DND-41 (cell line): ENCODE data around the gene MALL.

Experiments used
- ATAC-seq: fragments of 200-7000 bp; cut with Tn5 transposase; 3 replicates; pipeline ENCODE4 v1.9.1; 2021; ENCODE audit warnings: low read depth; ENCODE audit not compliant: insufficient read depth
- DNase-seq: peaks from one replicate; pipeline ENCODE4 v3.0.0-alpha.2; 2020
- H2AFZ ChIP-seq: 2 replicates; pipeline ENCODE4 v1.6.0; 2012; ENCODE audit warnings: low read depth, low read length
- H3K27ac ChIP-seq: 2 replicates; pipeline ENCODE4 v1.5.1; 2012; ENCODE audit warnings: low read length, inconsistent platforms
- H3K27me3 ChIP-seq: fragments of 200-600 bp; sonication (generic); 2 replicates; pipeline ENCODE4 v1.6.0; 2012; ENCODE audit warnings: low read length, mild to moderate bottlenecking, inconsistent platforms; ENCODE audit not compliant: insufficient read depth, poor library complexity
- H3K36me3 ChIP-seq: 2 replicates; pipeline ENCODE4 v1.5.1; 2012; ENCODE audit warnings: low read length, inconsistent platforms; ENCODE audit not compliant: insufficient read depth
- H3K4me1 ChIP-seq: 2 replicates; pipeline ENCODE4 v1.5.1; 2012; ENCODE audit warnings: mild to moderate bottlenecking, low read length; ENCODE audit not compliant: insufficient read depth
- H3K4me2 ChIP-seq: 2 replicates; pipeline ENCODE4 v1.6.0; 2012; ENCODE audit warnings: mild to moderate bottlenecking, moderate library complexity, low read length, inconsistent platforms; ENCODE audit not compliant: insufficient read depth
- H3K4me3 ChIP-seq, 2 experiments: fragments of 200-600 bp in 1 of 2; shearing (Covaris generic) in 1 of 2; 2 replicates each; pipeline ENCODE4 v1.5.1; 2012 to 2016; ENCODE audit warnings: inconsistent platforms in 2 of 2, low read length in 2 of 2, mild to moderate bottlenecking in 2 of 2, low read depth in 1 of 2, moderate library complexity in 1 of 2
- H3K79me2 ChIP-seq: 2 replicates; pipeline ENCODE4 v1.6.0; 2012; ENCODE audit warnings: low read length, inconsistent platforms; ENCODE audit not compliant: insufficient read depth
- H3K9ac ChIP-seq: 2 replicates; pipeline ENCODE4 v1.6.0; 2012; ENCODE audit warnings: low read depth, mild to moderate bottlenecking, inconsistent platforms, low read length, moderate library complexity
- H3K9me3 ChIP-seq: 2 replicates; pipeline ENCODE4 v1.5.1; 2012; ENCODE audit warnings: low read length, moderate library complexity, mild to moderate bottlenecking, inconsistent platforms; ENCODE audit not compliant: insufficient read depth, severe bottlenecking
- H4K20me1 ChIP-seq: 2 replicates; pipeline ENCODE4 v1.6.0; 2012; ENCODE audit warnings: low read length; ENCODE audit not compliant: insufficient read depth
- CTCF ChIP-seq: IDR thresholded peaks from 2 replicates; pipeline ENCODE4 v1.5.1; 2012; ENCODE audit warnings: borderline replicate concordance, low read length, moderate library complexity, mild to moderate bottlenecking; ENCODE audit not compliant: poor library complexity, severe bottlenecking; ENCODE audit errors: extremely low read depth
- EZH2 ChIP-seq: IDR thresholded peaks from 3 replicates; pipeline ENCODE4 v1.6.1; 2012; ENCODE audit warnings: borderline replicate concordance, low read depth, mild to moderate bottlenecking, moderate library complexity, low read length, inconsistent platforms; ENCODE audit not compliant: severe bottlenecking

MALL gene

DNA sequence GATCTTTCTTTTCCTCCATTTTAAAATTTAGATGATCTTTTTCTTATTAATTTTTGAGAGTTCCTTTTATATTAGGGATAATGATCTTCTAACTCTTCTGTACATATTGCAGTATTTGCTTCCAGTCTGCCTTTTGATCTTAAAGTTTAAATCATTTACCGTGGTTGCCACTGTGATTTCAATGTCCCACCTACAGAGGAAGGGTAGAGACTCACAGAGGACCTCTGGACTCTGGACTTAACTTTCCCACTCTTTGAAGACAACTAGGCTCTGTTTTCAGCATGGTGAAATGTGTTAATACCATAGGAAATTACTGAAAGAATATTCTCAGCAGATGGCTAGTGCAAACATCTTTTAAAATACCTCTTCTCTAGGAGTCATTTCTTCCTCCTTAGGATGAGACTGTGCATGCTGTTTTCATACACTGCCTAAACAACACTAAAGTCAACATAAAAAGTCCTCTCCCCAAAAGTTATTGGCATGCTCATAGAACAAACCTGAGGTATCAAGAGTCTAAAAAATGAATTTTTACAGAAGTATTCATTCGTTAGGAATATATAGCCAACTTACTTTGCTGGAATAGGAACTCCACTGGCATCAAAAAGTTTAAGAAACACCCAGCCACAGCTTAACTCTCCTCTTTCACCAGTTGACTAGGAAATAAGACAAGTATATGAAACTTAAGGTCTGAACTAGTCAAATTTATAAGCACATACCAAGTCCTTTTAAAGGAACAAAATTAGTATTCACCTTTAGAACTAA lies 30.7 kb upstream of the MALL start:
- H3K9ac ChIP-seq, result no peak overlapping the region
- no peak for ATAC-seq
- no peak for DNase-seq

GRCh38 chr2:110143982-110144381 lies 28.4 kb upstream of the MALL start:
- H3K27me3 ChIP-seq, result no peaks in the 10 kb centered on the region
- H4K20me1 ChIP-seq, result no peaks in the 10 kb centered on the region
- no peaks in the 10 kb centered on the region for H3K9me3 ChIP-seq
- H3K4me2 ChIP-seq, result no peak overlapping the region
- no peaks in the 10 kb centered on the region for H3K36me3 ChIP-seq
- no peak overlapping the region for H3K9ac ChIP-seq
- TF ChIP-seq CTCF, result no peak
- no peak for TF ChIP-seq EZH2
- DNase-seq (no peak), ATAC-seq (no peak)
- H3K79me2 ChIP-seq, result no peaks in the 10 kb centered on the region
- H2AFZ ChIP-seq, result no peak overlapping the region
- no peak overlapping the region for H3K4me3 ChIP-seq
- H3K4me1 ChIP-seq, result no peaks in the 10 kb centered on the region
- no peak overlapping the region for H3K27ac ChIP-seq

More for the DNA sequence above, 30.7 kb upstream of the MALL start:
- Histone ChIP-seq H3K4me2 (no peak overlapping the region), H3K4me1 (no peaks in the 10 kb centered on the region), H3K9me3 (no peaks in the 10 kb centered on the region), H3K79me2 (no peaks in the 10 kb centered on the region), H3K27me3 (no peaks in the 10 kb centered on the region), H3K27ac (no peak overlapping the region), H4K20me1 (no peaks in the 10 kb centered on the region), H3K4me3 (no peak overlapping the region), H3K36me3 (no peaks in the 10 kb centered on the region), H2AFZ (no peak overlapping the region)
- TF ChIP-seq CTCF (no peak), EZH2 (no peak)

- H3K79me2 ChIP-seq, result no peaks in the 10 kb centered on the region
- H2AFZ ChIP-seq, result no peak overlapping the region
- ATAC-seq (no peak), DNase-seq (no peak)
- H3K4me1 ChIP-seq, result no peaks in the 10 kb centered on the region
- H3K9ac ChIP-seq, result no peak overlapping the region
- no peak for TF ChIP-seq CTCF
- TF ChIP-seq EZH2, result no peak
- H3K9me3 ChIP-seq, result no peaks in the 10 kb centered on the region
- H3K36me3 ChIP-seq, result no peaks in the 10 kb centered on the region
- H4K20me1 ChIP-seq, result no peaks in the 10 kb centered on the region
- H3K27ac ChIP-seq, result no peak overlapping the region
- H3K4me2 ChIP-seq, result no peak overlapping the region
- peaks cover 2% of the 10 kb centered on the region for H3K27me3 ChIP-seq
- H3K4me3 ChIP-seq, result no peak overlapping the region
Observed at GRCh38 chr2:110140401-110140800, 24.8 kb upstream of the MALL start.

GRCh38 chr2:110134025-110134424 lies 18.4 kb upstream of the MALL start:
- no peaks in the 10 kb centered on the region for H3K9me3 ChIP-seq
- no peaks in the 10 kb centered on the region for H3K36me3 ChIP-seq
- no peak overlapping the region for H3K4me3 ChIP-seq
- no peak overlapping the region for H3K4me2 ChIP-seq
- H3K9ac ChIP-seq, result no peak overlapping the region
- ATAC-seq, result no peak
- peaks cover 7% of the 10 kb centered on the region for H3K27me3 ChIP-seq
- H3K27ac ChIP-seq, result no peak overlapping the region
- no peaks in the 10 kb centered on the region for H4K20me1 ChIP-seq
- no peaks in the 10 kb centered on the region for H3K79me2 ChIP-seq
- TF ChIP-seq EZH2 (no peak), CTCF (no peak)
- no peaks in the 10 kb centered on the region for H3K4me1 ChIP-seq
- no peak overlapping the region for H2AFZ ChIP-seq
- no peak for DNase-seq
